ENCODE data around the gene ACSL4. TPM values are rescaled to one million over a fixed set of nuclear protein-coding genes. Genes with fewer than 3 reads are reported as not detected.

Gene ACSL4
- total RNA-seq, 1 donor from 2014 or later: 18.5 TPM

- intact Hi-C loops (cut with DNase I): no loop called here
- no peak for DNase-seq (ENCODE audit: low spot score in 2 of 2)
- Histone ChIP-seq H3K9me3 (no peaks in the 10 kb centered on the region), H3K36me3 (no peaks in the 10 kb centered on the region), H3K27ac (no peak overlapping the region), H3K27me3 (no peaks in the 10 kb centered on the region), H3K4me3 (no peak overlapping the region), H3K4me1 (no peaks in the 10 kb centered on the region)
- no peak for TF ChIP-seq CTCF (IDR thresholded peaks at IDR 0.05)
Observed at GRCh38 chrX:109614951-109615350, 118.1 kb downstream of the ACSL4 start.

- TF ChIP-seq CTCF (IDR thresholded peaks at IDR 0.05): no peak
- H3K4me3 ChIP-seq: no peak overlapping the region
- H3K27me3 ChIP-seq: no peaks in the 10 kb centered on the region
- H3K36me3 ChIP-seq: no peaks in the 10 kb centered on the region
- DNase-seq (ENCODE audit: low spot score in 2 of 2): no peak
- intact Hi-C loops (cut with DNase I): no loop called here
- no peaks in the 10 kb centered on the region for H3K4me1 ChIP-seq
- H3K27ac ChIP-seq: no peak overlapping the region
- H3K9me3 ChIP-seq: no peaks in the 10 kb centered on the region
Observed at GRCh38 chrX:109601486-109601885, 131.6 kb downstream of the ACSL4 start.

- intact Hi-C loops (cut with DNase I): no loop called here
- no peaks in the 10 kb centered on the region for H3K36me3 ChIP-seq
- no peak overlapping the region for H3K27ac ChIP-seq
- TF ChIP-seq CTCF (IDR thresholded peaks at IDR 0.05): no peak
- no peaks in the 10 kb centered on the region for H3K9me3 ChIP-seq
- no peaks in the 10 kb centered on the region for H3K27me3 ChIP-seq
- DNase-seq (ENCODE audit: low spot score in 2 of 2): no peak
- H3K4me3 ChIP-seq: no peak overlapping the region
- no peaks in the 10 kb centered on the region for H3K4me1 ChIP-seq
Observed at GRCh38 chrX:109600237-109600651, 132.8 kb downstream of the ACSL4 start.

GRCh38 chrX:109596015-109596414, 137.0 kb downstream of the ACSL4 start:
- Histone ChIP-seq H3K4me3 (no peak overlapping the region), H3K4me1 (no peaks in the 10 kb centered on the region), H3K36me3 (no peaks in the 10 kb centered on the region), H3K27me3 (no peaks in the 10 kb centered on the region), H3K27ac (no peak overlapping the region), H3K9me3 (no peaks in the 10 kb centered on the region)
- TF ChIP-seq CTCF (IDR thresholded peaks at IDR 0.05): no peak
- intact Hi-C loops (cut with DNase I): no loop called here
- DNase-seq (ENCODE audit: low spot score in 2 of 2): no peak

Other genes with a start within 250 kb of the ACSL4 start
- gene NXT2, start 196.4 kb downstream of the ACSL4 start, total RNA-seq: 1.8 TPM
- gene KCNE5, start 108.1 kb downstream of the ACSL4 start, total RNA-seq: not detected

Measured in ascending aorta (tissue), 2 donors.